K562 (cell line): ENCODE results near the gene LSR. TPM values are rescaled to one million over a fixed set of nuclear protein-coding genes. Genes with fewer than 3 reads are reported as not detected.

Experiments used
- ATAC-seq: fragments of 200-7000 bp; cut with Tn5 transposase; 3 replicates; pipeline ENCODE4 v1.9.1; 2020; ENCODE audit warnings: moderate library complexity
- BruUV-seq: library from RNA; stranded (reverse); fragments of 400-500 nt; replicated peaks from 2 replicates; lab custom pipeline; 2021; lab: Mats Ljungman, UMichigan
- CTCF ChIA-PET: fragments of 300-600 bp; formaldehyde crosslinking; extraction: SDS; loops from one replicate; lab custom pipeline; 2021; ENCODE audit warnings: low intra/inter-chr PET ratio; lab: Yijun Ruan, JAX
- POLR2A ChIA-PET: fragments of 300-600, 350-650 bp; sonication (Branson Sonifier 250); formaldehyde crosslinking; extraction: SDS; loops from one replicate; lab custom pipeline; 2021; ENCODE audit warnings: antibody characterized with exemption, inconsistent platforms; lab: Yijun Ruan, JAX
- DNase-seq, 4 experiments: peaks; one replicate each; pipeline versions ENCODE4 v3.0.0 to v3.0.0-alpha.2; 2011 to 2018; ENCODE audit warnings: low spot score in 3 of 4, mixed read lengths in 3 of 4; ENCODE audit errors: extremely low read depth in 1 of 4
- FAIRE-seq: peaks from 2 replicates; lab custom pipeline; 2011; peaks lifted over from hg19 to GRCh38; lab: Jason Lieb, UNC
- H2AFZ ChIP-seq: 2 replicates; pipeline ENCODE4 v1.6.0; 2011; ENCODE audit warnings: low read depth, low read length, control low read depth, inconsistent platforms
- H3K27ac ChIP-seq: fragments of 200-600 bp; 3 replicates; pipeline ENCODE4 v1.8.0; 2011; ENCODE audit warnings: low read depth, mild to moderate bottlenecking, control low read depth, inconsistent platforms, low read length, moderate library complexity, mixed read lengths; ENCODE audit errors: extremely low read depth
- H3K27me3 ChIP-seq, 2 experiments: fragments of 300-600 bp in 1 of 2; 2 replicates in 1 of 2; 3 replicates in 1 of 2; pipeline versions ENCODE4 v1.6.0 to v1.8.0; 2011; ENCODE audit warnings: inconsistent platforms in 2 of 2, low read length in 2 of 2, mild to moderate bottlenecking in 1 of 2, mixed read lengths in 1 of 2, moderate library complexity in 1 of 2; ENCODE audit not compliant: control insufficient read depth in 2 of 2, insufficient read depth in 2 of 2
- H3K36me3 ChIP-seq: fragments of 300-600 bp; 3 replicates; pipeline ENCODE4 v1.8.0; 2011; ENCODE audit warnings: mild to moderate bottlenecking, low read length, inconsistent platforms; ENCODE audit not compliant: control insufficient read depth, insufficient read depth
- H3K4me1 ChIP-seq, 2 experiments: fragments of 200-600 bp in 1 of 2; replicated peaks in 1 of 2; 2 replicates in 1 of 2; 3 replicates in 1 of 2; pipeline versions ENCODE4 v1.5.1 to v1.8.0; 2011; ENCODE audit warnings: inconsistent platforms in 2 of 2, low read length in 2 of 2, mild to moderate bottlenecking in 1 of 2, mixed read lengths in 1 of 2, moderate library complexity in 1 of 2; ENCODE audit not compliant: control insufficient read depth in 2 of 2, insufficient read depth in 2 of 2
- H3K4me2 ChIP-seq: 2 replicates; pipeline ENCODE4 v1.6.1; 2011; ENCODE audit warnings: low read length, control low read depth, inconsistent platforms, mixed read lengths; ENCODE audit not compliant: insufficient read depth
- H3K4me3 ChIP-seq: fragments of 200-600 bp; sonication (generic), shearing (Covaris generic); 2 replicates; pipeline ENCODE4 v1.5.1; 2016; ENCODE audit warnings: control low read depth, inconsistent platforms
- H3K79me2 ChIP-seq: fragments of 200-600 bp; 3 replicates; pipeline ENCODE4 v1.8.0; 2011; ENCODE audit warnings: low read length, inconsistent platforms; ENCODE audit not compliant: control insufficient read depth, insufficient read depth
- H3K9ac ChIP-seq, 2 experiments: 2 replicates each; pipeline versions ENCODE4 v1.6.0 to v1.6.1; 2011; ENCODE audit warnings: low read depth in 2 of 2, low read length in 2 of 2, control low read depth in 1 of 2, inconsistent platforms in 1 of 2, mild to moderate bottlenecking in 1 of 2, mixed read lengths in 1 of 2; ENCODE audit not compliant: insufficient read depth in 1 of 2
- H3K9me1 ChIP-seq: one replicate; pipeline ENCODE4 v1.6.0; 2011; ENCODE audit warnings: inconsistent platforms, mild to moderate bottlenecking, low read length, moderate library complexity; ENCODE audit not compliant: control insufficient read depth, insufficient read depth
- H3K9me3 ChIP-seq: replicated peaks from 2 replicates; pipeline ENCODE4 v1.5.1; 2011; ENCODE audit warnings: low read depth, low read length, inconsistent platforms; ENCODE audit not compliant: control insufficient read depth, insufficient read depth
- H4K20me1 ChIP-seq: replicated peaks from 2 replicates; pipeline ENCODE4 v1.6.1; 2011; ENCODE audit warnings: low read length, inconsistent platforms, mixed read lengths; ENCODE audit not compliant: control insufficient read depth, insufficient read depth
- BMI1 ChIP-seq: fragments of 150-350 bp; IDR thresholded peaks from 2 replicates; pipeline ENCODE4 v1.6.1; 2014; ENCODE audit warnings: low read length
- CBX5 ChIP-seq: IDR thresholded peaks from 2 replicates; pipeline ENCODE4 v1.6.1; 2014; ENCODE audit warnings: low read depth, borderline replicate concordance
- CREM ChIP-seq: IDR thresholded peaks from 2 replicates; pipeline ENCODE4 v1.6.1; 2014; ENCODE audit warnings: antibody characterized with exemption, low read depth
- FOS ChIP-seq: IDR thresholded peaks from 3 replicates; pipeline ENCODE4 v1.6.1; 2011; ENCODE audit not compliant: insufficient read length; ENCODE audit errors: extremely low read depth
- HNRNPL ChIP-seq: fragments of 200-400 bp; formaldehyde crosslinking; IDR thresholded peaks from 2 replicates; pipeline ENCODE4 v1.6.1; 2017; ENCODE audit warnings: low read depth, mild to moderate bottlenecking, low read length
- MBD2 ChIP-seq: sonication (generic); IDR thresholded peaks from 2 replicates; pipeline ENCODE4 v1.6.1; 2016; ENCODE audit warnings: low read depth, borderline replicate concordance
- MNT ChIP-seq, 2 experiments: fragments of 450-650 bp; conservative IDR thresholded peaks; 2 replicates each; pipeline ENCODE4 v1.6.1; 2017; ENCODE audit warnings: mild to moderate bottlenecking in 2 of 2, moderate library complexity in 2 of 2
- POLR2G ChIP-seq: fragments of 200-400 bp; formaldehyde crosslinking; IDR thresholded peaks from 2 replicates; pipeline ENCODE4 v1.6.1; 2017; ENCODE audit warnings: low read depth, mild to moderate bottlenecking, antibody characterized with exemption, low read length, moderate library complexity
- POLR3G ChIP-seq: IDR thresholded peaks from 2 replicates; pipeline ENCODE4 v1.6.1; 2011; ENCODE audit not compliant: insufficient read length, insufficient replicate concordance; ENCODE audit errors: extremely low read depth
- YY1 ChIP-seq, 3 experiments: IDR thresholded peaks; 2 replicates each; pipeline ENCODE4 v1.6.1; 2011; ENCODE audit warnings: low read length in 2 of 3, mild to moderate bottlenecking in 2 of 3, moderate library complexity in 2 of 3, borderline replicate concordance in 1 of 3, control low read depth in 1 of 3, low read depth in 1 of 3; ENCODE audit not compliant: insufficient read depth in 3 of 3, insufficient replicate concordance in 2 of 3, control insufficient read depth in 1 of 3, insufficient read length in 1 of 3; ENCODE audit errors: extremely low read depth in 1 of 3
- ZFX ChIP-seq: sonication (generic); formaldehyde crosslinking; IDR thresholded peaks from 2 replicates; pipeline ENCODE4 v1.8.0; 2022; ENCODE audit warnings: mild to moderate bottlenecking, missing genetic modification reagents, moderate library complexity
- ZNF134 ChIP-seq: fragments of 250-450 bp; sonication (Bioruptor Pico); conservative IDR thresholded peaks from 2 replicates; pipeline ENCODE4 v1.4.0; 2020
- ZNF316 ChIP-seq: fragments of 450-650 bp; IDR thresholded peaks from 2 replicates; pipeline ENCODE4 v1.6.1; 2016
- ZNF384 ChIP-seq: IDR thresholded peaks from 2 replicates; pipeline ENCODE4 v1.6.1; 2012; ENCODE audit warnings: low read depth, low read length, improper control_type of control experiment
- ZNF707 ChIP-seq: fragments of 250-450 bp; sonication (Bioruptor Pico); conservative IDR thresholded peaks from 2 replicates; pipeline ENCODE4 v1.8.0; 2022; ENCODE audit warnings: inconsistent platforms, mild to moderate bottlenecking, moderate library complexity
- WGBS: fragments of 100-300 bp; shearing (Covaris generic); methylation state at CpG from one replicate; pipeline ENCODE4 v1.1.6; 2016; ENCODE audit warnings: low coverage, mixed read lengths; ENCODE audit not compliant: insufficient coverage; ENCODE audit errors: missing lambda C conversion rate; 5-methylcytosine and 5-hydroxymethylcytosine counted together
- in situ Hi-C: fragments of 300-500 bp; cut with MboI; formaldehyde crosslinking; loops from 4 replicates; pipeline ENCODE4 v1.15.0; 2018; ENCODE audit warnings: inconsistent platforms, mixed read lengths
- intact Hi-C: fragments of 100-400 bp; cut with micrococcal nuclease; formaldehyde crosslinking; loops from 2 replicates; pipeline ENCODE4 v1.14.2; 2022
- polyA plus RNA-seq, 8 experiments: library from polyadenylated mRNA; depleted of rRNA in 4 of 8; stranded (reverse) in 5 of 8; unstranded in 3 of 8; fragments of >200 nt; fragmentation: Nextera tagmentation in 2 of 8; fragmentation: Illumina TruSeq in 1 of 8; extraction: Ambion mirVana in 2 of 8; extraction: Trizol in 1 of 8; gene quantifications; 2 replicates each; pipeline versions ENCODE4 v1.2.1 to v1.2.3, GENCODE V29; 2011 to 2014; ENCODE audit warnings: inconsistent platforms in 1 of 8, missing spikeins in 1 of 8
- total RNA-seq, 7 experiments: library from RNA; depleted of rRNA in 6 of 7; stranded (reverse); fragments of >200 nt in 6 of 7; fragmentation: Illumina TruSeq in 2 of 7; extraction: Trizol in 2 of 7; gene quantifications; 2 replicates each; pipeline versions ENCODE4 v1.2.1 to v1.2.3, GENCODE V29; 2011 to 2021; ENCODE audit warnings: low replicate concordance in 1 of 7

Gene LSR
- total and polyA plus RNA-seq, 9 of the 15 experiments (the other 6 are each of a cell fraction or from before 2014, with no cell fraction given), result 0.44 to 87.9 (median 28.0) TPM

- Histone ChIP-seq H3K27ac (peak overlapping the region; percentile 68), H2AFZ (peak overlapping the region; percentile 90), H3K4me3 (peak overlapping the region; percentile 37), H3K9ac (peak overlapping the region; percentile 40 to 89; a peak in 3 of 4 replicates), H3K79me2 (no peaks in the 10 kb centered on the region), H3K9me3 (no peaks in the 10 kb centered on the region), H3K27me3 (no peaks in the 10 kb centered on the region; a peak in 1 of 5 replicates), H3K4me1 (peaks cover 50 to 66% of the 10 kb centered on the region in 2 experiments), H3K4me2 (peak overlapping the region; percentile 72), H4K20me1 (no peaks in the 10 kb centered on the region), H3K36me3 (no peaks in the 10 kb centered on the region), H3K9me1 (peaks cover 6% of the 10 kb centered on the region)
- BruUV-seq, result no TSS peak
- CTCF ChIA-PET, result no interaction called here
- ATAC-seq, result peak; percentile 90
- no peak for FAIRE-seq
- POLR2A ChIA-PET, result interaction anchor here (1.0 to 2.1 kb wide), 2 partner anchors 8 to 21 kb away, joined by 3 to 7 read pairs; partner anchors contain the start of gene MAG
- in situ Hi-C loops, result no loop called here
- DNase-seq, result peak; percentile 86 to 99 (median 99)
- intact Hi-C loops, result no loop called here
- WGBS, result 5% methylated on average over 34 of the region's 55 CpGs
- no peak for TF ChIP-seq ZNF134 (CRISPR knock-in tag)
- no peak for TF ChIP-seq ZNF316
- 0 out of 4 replicates have a peak, but pooled peaks of 1 of the 2 experiments have one; percentile 31 for TF ChIP-seq MNT (conservative IDR thresholded peaks at IDR 0.05)
- no peak for TF ChIP-seq ZNF707
- TF ChIP-seq YY1 (IDR thresholded peaks at IDR 0.05; ENCODE audit: borderline replicate concordance in 1 of 3, control insufficient read depth in 1 of 3, extremely low read depth in 1 of 3, insufficient read depth in 3 of 3, insufficient read length in 1 of 3, insufficient replicate concordance in 2 of 3, low read depth in 1 of 3, low read length in 2 of 3), result peak in 1 of 3 experiments; percentile 15
- no peak for TF ChIP-seq CBX5
- no peak for TF ChIP-seq ZNF384
- TF ChIP-seq POLR2G, result peak; percentile 59
- peak; percentile 38; the same call in 1 of the 2 replicates for TF ChIP-seq MBD2
- no peak for TF ChIP-seq FOS
- TF ChIP-seq CREM, result 0 out of 2 replicates have a peak, but pooled peaks have one; percentile 26
- 0 out of 2 replicates have a peak, but pooled peaks have one; percentile 22 for TF ChIP-seq HNRNPL
- no peak for TF ChIP-seq POLR3G
- TF ChIP-seq BMI1, result no peak
- peak; percentile 27; the same call in 1 of the 2 replicates for TF ChIP-seq ZFX (CRISPR knock-in tag)
These were observed 50.9 kb downstream of the LSR start for GRCh38 chr19:35299523-35300338.
